GM18519 (cell line): ENCODE data around the gene M6PR.
"Not testable (repeated sequence)": the region's sequence is repeated elsewhere in the genome, so short reads cannot be mapped to it uniquely, and the experiment has no call there.

Source experiments
- ATAC-seq: cut with Tn5 transposase; IDR thresholded peaks from one replicate; pipeline ENCODE4 v1.9.1; 2021; ENCODE audit warnings: mild to moderate bottlenecking, moderate library complexity; ENCODE audit not compliant: unreplicated experiment, low FRiP score

M6PR gene

GRCh38 chr12:8951744-8952143 is 2.3 kb upstream of the M6PR start:
- ATAC-seq = no peak

DNA sequence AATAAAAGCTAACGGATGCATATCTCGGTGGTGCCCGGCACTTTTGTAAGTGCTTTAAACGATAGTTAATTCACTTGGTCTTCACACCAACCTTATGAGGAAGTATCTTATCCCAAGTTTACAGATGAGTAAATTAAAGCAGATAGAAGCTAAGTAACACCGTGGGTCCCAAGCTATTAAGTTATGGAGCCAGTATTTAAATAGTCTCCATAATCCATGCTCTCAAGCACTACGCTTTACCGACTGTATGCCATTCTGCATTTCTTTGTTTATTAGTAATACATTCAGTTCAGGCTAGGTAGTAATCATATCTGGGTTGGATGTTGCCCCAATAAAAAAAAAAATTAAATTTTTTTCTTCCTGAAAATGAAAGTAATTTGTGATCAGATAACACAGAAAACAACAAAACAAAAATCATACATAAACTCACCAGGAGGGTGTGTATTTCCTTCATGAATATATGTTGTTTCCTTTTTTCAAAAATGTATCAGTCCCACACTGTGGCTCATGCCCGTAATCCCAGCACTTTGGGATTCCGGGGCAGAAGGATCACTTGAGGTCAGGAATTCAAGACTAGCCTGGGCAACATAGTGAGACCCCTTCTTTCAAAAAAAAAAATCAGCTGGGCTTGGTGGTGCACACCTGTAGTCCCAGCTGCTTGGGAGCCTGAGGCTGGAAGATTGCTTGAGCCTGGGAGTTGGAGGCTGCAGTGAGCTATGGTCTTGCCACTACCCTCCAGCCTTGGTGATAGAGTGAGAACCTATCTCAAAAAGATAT is 1.4 kb upstream of the M6PR start:
- ATAC-seq = no peak

- ATAC-seq = peak; percentile 13
Measured at GRCh38 chr12:8950221-8950527, 729 bp upstream of the M6PR start.

DNA sequence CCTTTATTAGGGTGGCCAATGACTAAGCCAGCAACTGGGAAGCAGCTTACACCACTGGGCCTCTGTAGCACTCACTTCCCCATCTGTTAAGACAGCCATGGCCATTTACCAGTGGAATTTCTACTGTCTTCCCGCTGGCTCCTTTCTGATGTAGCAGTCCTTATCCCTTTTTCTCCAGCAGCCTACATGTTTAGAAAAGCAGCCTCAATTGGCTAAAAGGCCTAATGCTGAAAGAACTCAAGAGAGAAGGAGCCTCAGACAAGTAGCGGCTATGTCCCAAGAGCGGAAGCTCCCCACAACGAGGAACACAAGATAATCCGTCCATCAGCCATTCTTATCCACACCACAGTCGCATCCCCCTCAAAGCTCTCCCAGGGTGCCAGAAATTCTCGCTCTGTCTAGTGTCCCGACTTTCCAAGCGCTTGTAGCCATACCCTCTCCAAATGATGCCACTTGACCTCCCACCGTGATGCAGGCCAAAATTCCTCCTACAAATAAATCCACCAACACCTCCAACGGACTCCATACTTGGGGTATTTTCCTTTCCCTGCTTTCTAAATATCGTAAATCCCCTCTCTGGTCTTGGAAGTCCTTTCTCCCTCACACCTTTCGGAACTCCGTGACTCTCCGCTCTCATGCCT is 624 bp downstream of the M6PR start:
- no peak for ATAC-seq

- ATAC-seq = no peak
Measured at GRCh38 chr12:8947737-8948136, 1.7 kb downstream of the M6PR start.

DNA sequence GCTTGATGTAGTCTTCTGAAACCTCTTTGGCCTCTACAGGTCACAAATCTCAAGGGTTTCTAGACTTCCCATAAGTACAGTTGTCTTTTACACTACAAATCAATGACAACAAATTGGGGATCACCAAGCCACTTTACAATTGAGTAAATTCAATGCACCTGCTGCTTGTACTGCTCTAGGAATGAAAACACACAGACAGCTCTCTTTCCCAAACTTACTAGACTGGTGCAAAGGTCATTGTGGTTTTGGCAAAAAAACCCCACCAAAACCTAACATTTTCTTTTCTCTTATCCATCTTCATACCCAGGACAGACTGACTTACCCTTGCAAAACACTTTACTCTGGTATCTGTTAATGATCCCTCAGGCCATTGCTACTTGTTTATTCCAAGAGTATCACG is 2.7 kb downstream of the M6PR start:
- no peak for ATAC-seq

DNA sequence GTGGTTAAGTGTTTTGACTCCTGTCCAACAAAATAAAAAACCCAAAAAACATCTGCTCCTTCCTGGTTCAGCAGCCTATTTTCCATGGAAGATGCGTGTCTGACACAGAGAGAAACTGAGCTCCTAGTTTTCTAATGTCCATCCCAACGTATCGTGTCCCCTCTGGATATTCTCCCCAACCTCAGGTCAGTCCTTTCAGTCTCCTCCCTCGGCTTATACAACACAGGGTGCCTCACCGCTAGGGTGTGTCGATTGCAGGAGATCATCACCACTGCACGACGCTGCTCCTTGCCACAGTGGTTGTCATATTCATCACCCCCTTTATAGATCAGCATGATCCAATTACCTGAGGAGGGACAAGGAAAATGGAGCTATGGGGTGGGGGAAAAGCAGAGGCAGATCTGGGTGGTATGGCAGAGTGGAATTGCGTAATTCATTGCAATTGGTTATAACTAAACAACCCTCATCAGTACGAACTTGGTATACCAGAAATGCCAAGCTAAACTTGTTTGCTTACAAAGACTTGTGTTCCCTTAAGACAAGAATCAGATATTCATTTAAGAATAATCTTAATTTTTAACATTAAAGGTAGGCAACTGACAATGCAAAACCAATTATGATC is 5.8 kb downstream of the M6PR start:
- ATAC-seq = no peak

DNA sequence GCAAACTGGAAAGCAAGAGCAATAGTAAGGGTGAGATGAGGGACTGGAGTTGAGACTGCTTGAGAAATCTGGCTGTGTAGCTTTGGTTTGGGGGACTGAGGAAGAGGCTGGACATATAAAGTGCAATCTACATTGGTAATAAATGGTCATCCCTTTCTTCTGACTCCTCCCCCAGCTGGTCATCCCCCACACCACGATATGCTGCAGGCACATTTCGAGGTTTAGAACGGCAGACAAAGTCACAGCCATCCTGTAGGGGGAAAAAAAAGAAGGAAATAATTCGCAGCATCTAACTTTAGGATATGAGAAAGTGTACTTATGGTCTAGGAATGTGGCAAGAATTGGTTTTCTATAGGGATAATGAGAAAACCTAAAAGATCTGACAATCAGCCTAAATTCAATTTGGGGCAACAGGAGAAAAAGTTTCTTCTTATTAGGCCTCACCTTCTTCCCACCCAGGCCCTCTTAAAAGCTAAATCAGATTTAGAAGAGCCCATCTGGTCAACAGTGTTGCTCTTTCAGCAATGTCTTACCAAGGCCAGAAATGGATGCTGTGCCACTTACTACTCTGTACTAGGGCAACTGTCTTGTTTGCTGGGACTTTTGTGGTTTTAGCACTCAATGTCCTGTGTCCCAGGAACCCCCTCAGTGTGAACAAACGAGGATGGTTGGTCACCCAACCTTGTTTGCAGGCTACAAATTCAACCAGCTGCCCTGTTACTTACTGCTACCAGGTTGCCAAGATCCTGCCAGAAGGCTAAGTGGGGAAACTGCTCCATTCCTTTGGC is 7.6 kb downstream of the M6PR start:
- ATAC-seq = no peak

GRCh38 chr12:8937842-8938442 is 11.5 kb downstream of the M6PR start:
- ATAC-seq = not testable (repeated sequence)

DNA sequence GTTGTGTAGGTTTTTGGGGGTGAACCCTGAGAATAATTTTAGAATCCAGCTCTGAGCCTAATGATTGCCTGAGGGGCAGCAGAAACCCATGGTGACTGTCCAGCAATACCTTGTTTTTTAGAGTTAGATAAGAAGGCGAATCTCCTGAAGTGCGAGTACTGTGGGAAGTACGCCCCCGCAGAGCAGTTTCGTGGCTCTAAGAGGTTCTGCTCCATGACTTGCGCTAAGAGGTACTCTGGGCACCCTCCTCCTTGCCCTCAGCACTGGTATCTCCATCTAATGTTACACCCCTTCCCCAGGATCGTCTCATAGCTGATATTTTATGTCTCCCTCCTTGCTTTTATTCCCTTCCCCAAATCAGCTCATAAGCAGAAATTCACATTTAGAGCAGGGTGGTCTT is 12.7 kb downstream of the M6PR start:
- no peak for ATAC-seq

- not testable (repeated sequence) for ATAC-seq
Measured at GRCh38 chr12:8934080-8934479, 15.4 kb downstream of the M6PR start.

DNA sequence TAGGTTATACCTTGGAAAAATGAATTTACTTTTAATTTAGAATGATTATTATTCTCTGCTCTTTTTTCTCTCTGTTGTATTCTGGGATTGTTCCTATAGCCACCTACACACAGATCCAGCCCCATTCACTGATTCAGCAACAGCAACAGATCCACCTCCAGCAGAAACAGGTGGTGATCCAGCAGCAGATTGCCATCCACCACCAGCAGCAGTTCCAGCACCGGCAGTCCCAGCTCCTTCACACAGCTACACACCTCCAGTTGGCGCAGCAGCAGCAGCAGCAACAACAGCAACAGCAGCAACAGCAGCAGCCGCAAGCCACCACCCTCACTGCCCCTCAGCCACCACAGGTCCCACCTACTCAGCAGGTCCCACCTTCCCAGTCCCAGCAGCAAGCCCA is 17.0 kb downstream of the M6PR start:
- ATAC-seq = not testable (repeated sequence)

- not testable (repeated sequence) for ATAC-seq
Measured at GRCh38 chr12:8930655-8931323, 18.7 kb downstream of the M6PR start.

DNA sequence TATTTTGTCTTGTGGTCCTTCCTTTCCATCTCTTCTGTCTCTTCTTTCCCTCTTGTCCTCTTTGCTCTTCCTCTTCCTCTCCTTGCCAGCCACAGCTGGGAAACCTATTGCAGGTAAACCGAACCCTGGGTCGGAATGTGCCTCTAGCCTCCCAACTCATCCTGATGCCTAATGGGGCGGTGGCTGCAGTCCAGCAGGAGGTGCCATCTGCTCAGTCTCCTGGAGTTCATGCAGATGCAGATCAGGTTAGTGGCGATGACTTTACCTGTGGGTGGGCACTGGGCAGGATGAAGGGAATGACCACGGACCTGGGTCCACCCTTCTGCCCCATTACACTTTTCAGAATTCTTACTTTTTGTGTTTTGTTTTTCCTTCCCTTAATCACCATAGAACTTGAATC is 26.9 kb downstream of the M6PR start:
- ATAC-seq = no peak

DNA sequence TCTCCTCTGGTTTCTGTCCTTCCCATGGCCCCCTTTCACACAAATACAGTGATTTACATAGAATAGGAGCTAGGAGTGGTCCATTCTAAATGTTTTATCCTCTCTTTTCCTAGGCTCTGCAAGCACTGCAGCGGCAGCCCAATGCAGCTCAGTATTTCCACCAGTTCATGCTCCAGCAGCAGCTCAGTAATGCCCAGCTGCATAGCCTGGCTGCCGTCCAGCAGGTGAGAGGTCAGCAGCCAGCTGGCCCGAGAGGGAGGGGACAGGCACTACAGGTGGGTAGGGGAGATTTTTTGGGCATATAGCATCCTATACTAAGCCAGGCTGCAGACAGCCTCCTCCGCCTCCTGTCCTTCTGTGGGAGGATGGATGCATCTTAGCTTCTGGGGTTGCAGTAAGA is 29.8 kb downstream of the M6PR start:
- not testable (repeated sequence) for ATAC-seq

DNA sequence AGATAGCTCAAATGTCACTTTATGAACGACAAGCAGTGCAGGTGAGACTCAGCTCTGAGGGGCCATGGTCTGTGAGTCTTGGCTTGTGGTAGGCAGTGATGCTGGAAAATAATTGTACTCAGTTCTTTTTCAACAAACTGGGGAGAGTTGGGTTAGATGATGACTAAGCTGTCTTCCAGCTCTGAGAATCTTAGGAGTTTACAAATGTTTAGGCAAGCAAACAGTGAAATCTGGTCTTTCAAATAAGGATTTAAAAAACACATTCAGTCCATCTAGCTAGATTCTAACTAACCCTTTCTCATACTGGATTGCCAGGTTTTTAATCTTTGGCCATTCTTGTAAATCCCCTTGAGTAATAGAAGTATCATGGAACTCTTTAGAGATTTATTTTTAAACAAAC is 31.7 kb downstream of the M6PR start:
- no peak for ATAC-seq

DNA sequence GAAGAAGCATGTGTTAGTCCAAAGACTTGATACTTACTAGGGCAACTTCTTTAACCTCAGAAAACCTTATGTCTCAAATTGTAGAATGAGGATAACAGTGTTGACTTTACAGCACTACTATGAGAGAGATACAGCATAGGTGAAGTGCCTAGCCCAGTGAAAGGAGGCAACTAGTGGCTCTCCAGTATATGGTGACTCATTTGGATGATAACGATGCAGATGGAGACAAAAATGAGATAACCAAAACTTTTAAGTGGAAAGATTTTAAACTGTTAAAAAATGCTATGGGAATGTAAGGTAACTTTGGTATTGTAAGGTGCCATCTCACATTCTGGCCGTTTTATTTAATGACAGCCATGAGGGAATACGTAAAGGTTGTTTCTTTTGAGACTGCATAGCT is 32.4 kb downstream of the M6PR start:
- ATAC-seq = no peak

GRCh38 chr12:8916154-8916553 is 33.3 kb downstream of the M6PR start:
- no peak for ATAC-seq

DNA sequence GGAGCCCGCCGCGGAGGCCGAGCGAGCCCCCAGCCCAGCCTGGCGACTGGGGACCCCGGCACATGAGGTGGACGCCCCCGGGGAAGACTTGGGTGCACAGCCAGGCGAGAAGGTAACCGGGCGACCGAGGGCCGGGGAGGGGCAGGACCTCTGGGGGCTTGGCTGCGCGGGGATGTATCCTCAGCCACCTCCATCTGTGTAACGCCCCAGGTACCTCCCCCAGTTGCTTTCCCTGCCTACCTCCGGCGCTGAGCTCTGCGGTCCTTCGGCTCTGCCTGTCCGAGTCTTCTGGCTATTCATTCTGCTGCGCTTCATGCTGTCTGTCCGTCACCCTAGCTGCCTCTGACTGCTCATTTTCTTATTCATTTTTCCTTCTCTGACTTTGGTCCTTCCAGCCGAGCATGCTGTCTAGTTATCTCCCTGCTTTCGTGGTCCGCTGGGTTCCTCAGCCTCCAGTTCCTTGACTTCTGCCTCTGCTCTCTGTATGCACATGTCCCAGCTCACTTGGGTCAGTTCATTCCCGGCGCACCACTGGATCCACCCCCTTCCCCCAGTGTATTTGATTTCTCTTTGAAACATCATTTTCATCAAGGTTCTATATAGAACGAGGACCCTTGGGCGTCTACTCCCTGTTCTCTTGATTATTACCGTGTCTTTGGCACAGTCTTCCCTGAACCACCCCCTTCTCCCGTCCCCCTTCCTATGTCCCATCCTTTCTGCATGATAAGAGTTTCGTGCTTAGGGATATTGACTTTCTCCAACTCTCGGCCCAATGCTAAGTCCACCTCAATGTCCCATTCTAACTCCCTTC is 34.5 kb downstream of the M6PR start:
- peak; percentile 27 for ATAC-seq
